Neutrophil (primary cell): Measurements from ENCODE around the gene DGKA.

Source experiments
- H3K27ac ChIP-seq: fragments of 200-600 bp; sonication (generic); 2 replicates; pipeline ENCODE4 v1.5.1; 2016; ENCODE audit warnings: mild to moderate bottlenecking, moderate library complexity
- H3K27me3 ChIP-seq: fragments of 200-600 bp; sonication (generic); 2 replicates; pipeline ENCODE4 v1.6.0; 2016; ENCODE audit warnings: mild to moderate bottlenecking
- H3K36me3 ChIP-seq: fragments of 200-600 bp; sonication (generic); 2 replicates; pipeline ENCODE4 v1.5.1; 2017
- H3K4me1 ChIP-seq, 2 experiments: fragments of 200-600 bp in 1 of 2; sonication (generic) in 1 of 2; 1 replicate in 1 of 2; 2 replicates in 1 of 2; pipeline versions ENCODE4 v1.5.1 to v1.6.1; 2013 to 2016; ENCODE audit warnings: low read depth in 1 of 2, low read length in 1 of 2, mild to moderate bottlenecking in 1 of 2, moderate library complexity in 1 of 2; ENCODE audit not compliant: control insufficient read depth in 1 of 2, insufficient read depth in 1 of 2
- H3K4me3 ChIP-seq, 2 experiments: fragments of 200-600 bp in 1 of 2; sonication (generic) in 1 of 2; 1 replicate in 1 of 2; 2 replicates in 1 of 2; pipeline ENCODE4 v1.5.1; 2013 to 2016; ENCODE audit warnings: low read depth in 1 of 2, low read length in 1 of 2, mild to moderate bottlenecking in 1 of 2, moderate library complexity in 1 of 2
- H3K9me3 ChIP-seq: fragments of 200-600 bp; sonication (generic); 2 replicates; pipeline ENCODE4 v1.5.1; 2016
- CTCF ChIP-seq: fragments of 200-600 bp; sonication (generic); IDR thresholded peaks from 2 replicates; pipeline ENCODE4 v1.5.1; 2016; ENCODE audit warnings: antibody characterized with exemption

Gene DGKA

DNA sequence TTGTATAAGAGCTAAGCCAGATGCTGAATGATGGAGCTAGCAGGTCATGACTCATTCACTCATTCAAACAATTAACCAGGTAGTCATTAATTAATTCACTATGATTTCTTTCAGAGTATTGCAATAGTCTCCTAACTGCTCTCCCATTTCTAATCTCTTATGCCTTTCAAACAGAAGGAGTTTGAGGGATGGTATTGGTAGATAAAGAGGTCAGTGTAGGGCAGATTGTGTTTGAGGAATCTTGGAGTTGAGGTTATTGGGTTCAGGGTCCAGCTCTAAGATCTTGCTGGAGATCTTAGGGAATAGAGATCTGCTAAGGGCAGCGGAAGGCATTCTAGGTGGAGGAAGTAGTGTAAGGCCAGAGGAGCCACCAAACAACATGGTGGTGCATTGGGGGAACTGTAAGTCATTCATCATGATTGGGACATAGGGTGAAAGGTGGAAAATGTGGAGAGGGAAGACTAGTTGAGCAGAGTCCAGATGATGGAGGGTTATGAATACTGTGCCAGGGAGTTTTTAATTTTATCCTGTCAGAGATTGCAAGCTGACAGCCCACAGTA is 11.7 kb downstream of the DGKA start:
- no peaks in the 10 kb centered on the region for H3K9me3 ChIP-seq
- no peaks in the 10 kb centered on the region for H3K27me3 ChIP-seq
- peaks cover 3 to 7% of the 10 kb centered on the region in 2 experiments for H3K4me1 ChIP-seq
- H3K27ac ChIP-seq = no peak overlapping the region
- peaks cover 98% of the 10 kb centered on the region for H3K36me3 ChIP-seq
- no peak for TF ChIP-seq CTCF
- H3K4me3 ChIP-seq = no peak overlapping the region

DNA sequence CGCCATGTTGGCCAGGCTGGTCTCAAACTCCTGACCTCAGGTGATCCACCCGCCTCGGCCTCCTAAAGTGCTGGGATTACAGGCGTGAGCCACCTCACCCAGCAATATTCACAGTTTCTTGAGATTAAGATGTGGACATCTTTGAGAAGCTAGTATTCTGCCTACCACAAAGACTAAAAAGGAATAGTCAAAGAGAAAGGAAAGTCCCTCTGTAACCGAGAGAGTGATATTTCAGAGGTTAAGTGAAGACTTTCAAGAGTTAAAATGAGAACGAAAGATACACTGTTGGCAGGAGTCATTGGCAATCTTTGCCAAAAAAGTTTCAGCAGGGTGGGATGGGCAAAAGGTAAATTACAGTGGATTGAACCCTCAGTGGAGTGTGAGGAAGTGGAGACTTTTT is 15.6 kb downstream of the DGKA start:
- H3K27ac ChIP-seq = no peak overlapping the region
- no peaks in the 10 kb centered on the region for H3K4me1 ChIP-seq
- TF ChIP-seq CTCF = no peak
- peaks cover 90% of the 10 kb centered on the region for H3K36me3 ChIP-seq
- H3K9me3 ChIP-seq = no peaks in the 10 kb centered on the region
- no peaks in the 10 kb centered on the region for H3K27me3 ChIP-seq
- no peak overlapping the region for H3K4me3 ChIP-seq

- peaks cover 53% of the 10 kb centered on the region for H3K36me3 ChIP-seq
- no peak for TF ChIP-seq CTCF
- no peaks in the 10 kb centered on the region for H3K4me1 ChIP-seq
Measured at GRCh38 chr12:55955344-55955743, 24.4 kb downstream of the DGKA start.

DNA sequence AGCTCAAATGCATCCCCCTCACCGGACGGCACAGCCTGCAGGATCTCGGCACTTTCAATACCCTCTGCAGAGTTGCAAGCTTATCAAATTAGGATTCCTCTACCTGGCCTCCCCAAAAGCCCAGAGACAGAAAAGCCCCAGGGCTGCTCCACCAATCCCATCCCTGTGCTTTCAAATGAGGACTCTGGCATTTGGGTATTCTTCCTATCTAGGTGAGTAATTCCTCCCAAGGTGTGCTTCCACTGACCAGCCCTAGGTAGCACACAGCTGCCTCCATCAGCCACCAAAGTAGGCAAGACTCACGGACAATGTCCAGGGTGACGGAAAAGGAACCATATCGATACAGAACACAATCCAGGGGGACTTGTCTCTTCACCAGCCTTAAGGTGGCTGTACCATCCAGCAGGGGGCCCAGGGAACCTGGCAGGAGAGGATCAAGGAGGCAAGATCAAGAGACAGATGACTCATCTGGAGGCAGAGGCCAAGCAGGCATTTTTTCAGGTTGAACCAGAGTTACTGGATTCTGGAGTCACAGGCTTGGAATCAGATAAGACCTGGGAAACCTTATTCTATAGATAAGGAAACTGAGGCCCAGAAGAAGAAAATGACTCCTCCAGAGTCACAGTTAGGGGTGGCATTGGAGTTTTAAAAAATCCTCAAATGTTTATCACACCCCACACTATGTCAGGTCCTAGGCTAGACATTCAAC is 25.0 kb downstream of the DGKA start:
- H3K27me3 ChIP-seq = no peaks in the 10 kb centered on the region
- no peak for TF ChIP-seq CTCF
- H3K27ac ChIP-seq = no peak overlapping the region
- H3K4me3 ChIP-seq = no peak overlapping the region
- no peaks in the 10 kb centered on the region for H3K9me3 ChIP-seq
- H3K36me3 ChIP-seq = peaks cover 51% of the 10 kb centered on the region
- no peaks in the 10 kb centered on the region for H3K4me1 ChIP-seq

More at GRCh38 chr12:55955344-55955743, 24.4 kb downstream of the DGKA start:
- Histone ChIP-seq H3K9me3 (no peaks in the 10 kb centered on the region), H3K27me3 (no peaks in the 10 kb centered on the region), H3K27ac (no peak overlapping the region), H3K4me3 (no peak overlapping the region)

GRCh38 chr12:55957106-55957859 is 26.3 kb downstream of the DGKA start:
- no peaks in the 10 kb centered on the region for H3K4me1 ChIP-seq
- H3K27ac ChIP-seq = no peak overlapping the region
- peaks cover 37% of the 10 kb centered on the region for H3K36me3 ChIP-seq

More at GRCh38 chr12:55957106-55957859, 26.3 kb downstream of the DGKA start:
- Histone ChIP-seq H3K27me3 (no peaks in the 10 kb centered on the region), H3K9me3 (no peaks in the 10 kb centered on the region), H3K4me3 (no peak overlapping the region)
- no peak for TF ChIP-seq CTCF
